WI38 (cell line): ENCODE measurements around the gene USP15.

Experiments used
- H3K4me3 ChIP-seq: 2 replicates; pipeline ENCODE4 v1.5.1; 2011; ENCODE audit warnings: low read depth, mild to moderate bottlenecking, control low read depth, low read length
- CTCF ChIP-seq: IDR thresholded peaks from 2 replicates; pipeline ENCODE4 v1.5.1; 2012; ENCODE audit warnings: low read depth, mild to moderate bottlenecking, control low read depth, low read length

The USP15 gene

GRCh38 chr12:62370189-62370588, 110.0 kb downstream of the USP15 start:
- H3K4me3 ChIP-seq, result no peak overlapping the region
- TF ChIP-seq CTCF, result no peak

DNA sequence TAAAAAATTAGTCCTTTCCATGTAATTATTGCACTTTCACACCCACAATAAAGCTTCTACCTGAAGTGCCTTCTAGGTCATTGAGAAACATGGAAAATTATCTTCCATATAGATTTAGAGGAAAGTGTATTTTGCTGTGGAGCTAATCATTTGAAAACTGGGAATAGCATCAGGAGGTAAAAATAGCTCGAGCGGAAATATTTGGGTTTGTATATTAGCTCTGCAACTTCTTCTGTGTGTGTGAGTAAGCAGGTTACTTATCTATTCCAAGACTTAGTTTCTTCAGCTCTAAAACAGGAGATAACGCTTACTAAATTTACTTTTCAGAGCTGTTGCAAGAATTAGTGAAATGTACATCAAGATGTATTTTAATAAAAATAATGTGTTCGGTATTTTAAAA, 111.5 kb downstream of the USP15 start:
- TF ChIP-seq CTCF, result no peak
- no peak overlapping the region for H3K4me3 ChIP-seq

GRCh38 chr12:62372134-62372533, 111.9 kb downstream of the USP15 start:
- H3K4me3 ChIP-seq, result no peak overlapping the region
- TF ChIP-seq CTCF, result no peak

DNA sequence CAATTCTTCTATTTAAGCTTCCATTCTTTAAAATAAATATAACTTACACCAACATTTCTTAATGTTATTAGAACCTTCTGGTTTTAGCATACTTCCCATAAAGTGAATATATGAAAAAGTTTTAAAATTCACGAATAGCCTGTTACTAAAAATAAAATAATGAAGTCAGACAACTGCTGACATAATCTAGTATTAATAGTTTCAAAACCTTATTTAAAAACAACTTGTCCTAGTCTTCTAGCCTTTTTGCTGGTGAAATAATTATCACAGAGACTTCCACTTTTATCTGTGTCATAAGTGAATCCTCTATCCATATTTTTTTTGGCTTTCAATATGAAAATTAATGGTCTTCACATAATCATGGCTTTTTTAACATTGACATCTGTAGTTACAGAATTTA, 112.6 kb downstream of the USP15 start:
- TF ChIP-seq CTCF, result no peak
- H3K4me3 ChIP-seq, result no peak overlapping the region

GRCh38 chr12:62375603-62376002, 115.4 kb downstream of the USP15 start:
- no peak for TF ChIP-seq CTCF
- H3K4me3 ChIP-seq, result no peak overlapping the region

- no peak overlapping the region for H3K4me3 ChIP-seq
- no peak for TF ChIP-seq CTCF
Observed at GRCh38 chr12:62379026-62379722, 119.0 kb downstream of the USP15 start.

- TF ChIP-seq CTCF, result no peak
- H3K4me3 ChIP-seq, result no peak overlapping the region
Observed at GRCh38 chr12:62379723-62380045, 119.5 kb downstream of the USP15 start.
